Measurements from ENCODE around the gene PRSS56. TPM values are rescaled to one million over a fixed set of nuclear protein-coding genes. Genes with fewer than 3 reads are reported as not detected.

The PRSS56 gene
- total and polyA plus RNA-seq, 7 donors = 0.82 to 5.0 (median 2.4) TPM

- ATAC-seq (no peak), DNase-seq (peak in 1 of 2 donors; percentile 41)
- Histone ChIP-seq H3K4me3 (no peak overlapping the region), H3K36me3 (ENCODE audit: insufficient read depth in 1 of 2, low read depth in 1 of 2) (peaks cover 0 to 25% of the 10 kb centered on the region in 2 donors), H3K27me3 (ENCODE audit: insufficient read depth in 3 of 3, low read length in 2 of 3) (no peaks in the 10 kb centered on the region), H3K9me3 (no peaks in the 10 kb centered on the region), H3K27ac (no peak overlapping the region), H3K4me1 (peaks cover 9% of the 10 kb centered on the region)
- TF ChIP-seq, protein P1, sequence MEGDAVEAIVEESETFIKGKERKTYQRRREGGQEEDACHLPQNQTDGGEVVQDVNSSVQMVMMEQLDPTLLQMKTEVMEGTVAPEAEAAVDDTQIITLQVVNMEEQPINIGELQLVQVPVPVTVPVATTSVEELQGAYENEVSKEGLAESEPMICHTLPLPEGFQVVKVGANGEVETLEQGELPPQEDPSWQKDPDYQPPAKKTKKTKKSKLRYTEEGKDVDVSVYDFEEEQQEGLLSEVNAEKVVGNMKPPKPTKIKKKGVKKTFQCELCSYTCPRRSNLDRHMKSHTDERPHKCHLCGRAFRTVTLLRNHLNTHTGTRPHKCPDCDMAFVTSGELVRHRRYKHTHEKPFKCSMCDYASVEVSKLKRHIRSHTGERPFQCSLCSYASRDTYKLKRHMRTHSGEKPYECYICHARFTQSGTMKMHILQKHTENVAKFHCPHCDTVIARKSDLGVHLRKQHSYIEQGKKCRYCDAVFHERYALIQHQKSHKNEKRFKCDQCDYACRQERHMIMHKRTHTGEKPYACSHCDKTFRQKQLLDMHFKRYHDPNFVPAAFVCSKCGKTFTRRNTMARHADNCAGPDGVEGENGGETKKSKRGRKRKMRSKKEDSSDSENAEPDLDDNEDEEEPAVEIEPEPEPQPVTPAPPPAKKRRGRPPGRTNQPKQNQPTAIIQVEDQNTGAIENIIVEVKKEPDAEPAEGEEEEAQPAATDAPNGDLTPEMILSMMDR (IDR thresholded peaks at IDR 0.05) = no peak
- 80 to 86% (median 84%) methylated on average over 20 of the region's 20 CpGs for WGBS, 3 donors
- intact Hi-C loops (cut with DNase I) = loop anchor here in 1 of 2 donors (1.0 kb wide), 1 partner anchor 13 kb away; no protein-coding TSS in a partner anchor
Observed at GRCh38 chr2:232542715-232543467, 22.7 kb downstream of the PRSS56 start.

DNA sequence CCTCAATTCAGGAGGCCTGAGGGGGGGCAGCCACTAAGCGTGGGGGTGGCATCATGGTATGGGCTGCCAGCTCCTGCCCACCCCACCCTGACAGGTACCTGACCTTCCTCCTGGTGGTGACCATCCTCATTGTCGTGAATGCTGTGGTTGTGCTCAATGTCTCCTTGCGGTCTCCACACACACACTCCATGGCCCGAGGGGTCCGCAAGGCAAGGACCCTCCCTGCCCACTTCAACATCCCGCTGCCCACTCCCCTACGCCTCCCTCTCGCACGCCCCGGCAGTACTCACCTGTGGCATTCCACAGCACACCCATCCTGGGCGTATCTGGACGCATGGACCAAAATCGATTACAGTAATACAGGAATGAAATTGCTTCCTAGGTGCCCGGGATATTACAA lies 23.3 kb downstream of the PRSS56 start:
- intact Hi-C loops (cut with DNase I) = no loop called here
- peaks cover 9% of the 10 kb centered on the region for H3K4me1 ChIP-seq

GRCh38 chr2:232543928-232544631 lies 23.9 kb downstream of the PRSS56 start:
- ATAC-seq = no peak
- no peak overlapping the region for H3K4me3 ChIP-seq
- H3K9me3 ChIP-seq = no peaks in the 10 kb centered on the region
- 77 to 90% (median 79%) methylated on average over 19 of the region's 19 CpGs for WGBS, 3 donors
- TF ChIP-seq, protein P1 (IDR thresholded peaks at IDR 0.05) = no peak
- H3K4me1 ChIP-seq = peaks cover 7% of the 10 kb centered on the region
- H3K27me3 ChIP-seq (ENCODE audit: insufficient read depth in 3 of 3, low read length in 2 of 3) = no peaks in the 10 kb centered on the region
- intact Hi-C loops (cut with DNase I) = no loop called here
- H3K36me3 ChIP-seq (ENCODE audit: insufficient read depth in 1 of 2, low read depth in 1 of 2) = peaks cover 0 to 25% of the 10 kb centered on the region in 2 donors
- peak overlapping the region; percentile 21 for H3K27ac ChIP-seq
- no peak for DNase-seq

More for the DNA sequence above, 23.3 kb downstream of the PRSS56 start:
- no peak overlapping the region for H3K27ac ChIP-seq
- 86 to 93% (median 92%) methylated on average over 14 of the region's 14 CpGs for WGBS, 3 donors
- no peaks in the 10 kb centered on the region for H3K27me3 ChIP-seq (ENCODE audit: insufficient read depth in 3 of 3, low read length in 2 of 3)
- DNase-seq (peak in 1 of 2 donors; percentile 40), ATAC-seq (no peak)
- TF ChIP-seq, protein P1 (IDR thresholded peaks at IDR 0.05) = no peak
- H3K4me3 ChIP-seq = no peak overlapping the region
- H3K36me3 ChIP-seq (ENCODE audit: insufficient read depth in 1 of 2, low read depth in 1 of 2) = peaks cover 0 to 25% of the 10 kb centered on the region in 2 donors
- no peaks in the 10 kb centered on the region for H3K9me3 ChIP-seq

GRCh38 chr2:232544674-232545073 lies 24.5 kb downstream of the PRSS56 start:
- DNase-seq (no peak), ATAC-seq (no peak)
- H3K4me3 ChIP-seq = no peak overlapping the region
- H3K27ac ChIP-seq = peak overlapping the region; percentile 21
- H3K4me1 ChIP-seq = peaks cover 1% of the 10 kb centered on the region
- 81 to 91% (median 82%) methylated on average over 6 of the region's 6 CpGs for WGBS, 3 donors
- H3K9me3 ChIP-seq = no peaks in the 10 kb centered on the region
- intact Hi-C loops (cut with DNase I) = no loop called here
- TF ChIP-seq, protein P1 (IDR thresholded peaks at IDR 0.05) = no peak
- H3K27me3 ChIP-seq (ENCODE audit: insufficient read depth in 3 of 3, low read length in 2 of 3) = no peaks in the 10 kb centered on the region
- peaks cover 0 to 25% of the 10 kb centered on the region in 2 donors for H3K36me3 ChIP-seq (ENCODE audit: insufficient read depth in 1 of 2, low read depth in 1 of 2)

Data from psoas muscle (tissue), 8 donors.